LNCaP clone FGC (cell line): ENCODE measurements around the gene SH3GL2.

Source experiments
- DNase-seq: peaks from one replicate; pipeline ENCODE4 v3.0.0-alpha.2; 2011; ENCODE audit warnings: low read depth
- H3K4me3 ChIP-seq: 2 replicates; pipeline ENCODE4 v1.5.1; 2011; ENCODE audit warnings: mild to moderate bottlenecking, low read depth, low read length, control low read depth
- CTCF ChIP-seq: IDR thresholded peaks from 2 replicates; pipeline ENCODE4 v1.5.1; 2012; ENCODE audit warnings: mild to moderate bottlenecking; ENCODE audit not compliant: control insufficient read depth, insufficient read depth; ENCODE audit errors: extremely low read depth

The SH3GL2 gene

GRCh38 chr9:17772223-17772622 lies 193.4 kb downstream of the SH3GL2 start:
- H3K4me3 ChIP-seq = no peak overlapping the region
- no peak for DNase-seq
- no peak for TF ChIP-seq CTCF

- TF ChIP-seq CTCF = no peak
- no peak for DNase-seq
- no peak overlapping the region for H3K4me3 ChIP-seq
Measured at GRCh38 chr9:17775656-17776055, 196.8 kb downstream of the SH3GL2 start.

GRCh38 chr9:17776735-17777134 lies 197.9 kb downstream of the SH3GL2 start:
- no peak for DNase-seq

GRCh38 chr9:17777465-17777864 lies 198.6 kb downstream of the SH3GL2 start:
- no peak for DNase-seq
- H3K4me3 ChIP-seq = no peak overlapping the region
- no peak for TF ChIP-seq CTCF

More at GRCh38 chr9:17776735-17777134, 197.9 kb downstream of the SH3GL2 start:
- no peak for TF ChIP-seq CTCF
- no peak overlapping the region for H3K4me3 ChIP-seq

GRCh38 chr9:17782430-17783149 lies 203.7 kb downstream of the SH3GL2 start:
- H3K4me3 ChIP-seq = no peak overlapping the region
- TF ChIP-seq CTCF = no peak

GRCh38 chr9:17783227-17783626 lies 204.4 kb downstream of the SH3GL2 start:
- no peak overlapping the region for H3K4me3 ChIP-seq
- TF ChIP-seq CTCF = no peak
- no peak for DNase-seq

More at GRCh38 chr9:17782430-17783149, 203.7 kb downstream of the SH3GL2 start:
- DNase-seq = no peak

GRCh38 chr9:17789316-17789715 lies 210.4 kb downstream of the SH3GL2 start:
- no peak overlapping the region for H3K4me3 ChIP-seq
- TF ChIP-seq CTCF = no peak
- no peak for DNase-seq
